Islet of Langerhans (tissue), 1 donor: ENCODE measurements around the gene MKRN2.
"Not testable (repeated sequence)": the region's sequence is repeated elsewhere in the genome, so short reads cannot be mapped to it uniquely, and the experiment has no call there.

Experiments used
- FAIRE-seq: peaks from one replicate; lab custom pipeline; 2011; peaks lifted over from hg19 to GRCh38; lab: Jason Lieb, UNC

Gene MKRN2

GRCh38 chr3:12588039-12589009 lies 31.4 kb downstream of the MKRN2 start:
- no peak for FAIRE-seq

- FAIRE-seq = no peak
Measured at GRCh38 chr3:12590096-12590495, 33.2 kb downstream of the MKRN2 start.

- FAIRE-seq = no peak
Measured at GRCh38 chr3:12591456-12591855, 34.6 kb downstream of the MKRN2 start.

GRCh38 chr3:12591997-12592715 lies 35.3 kb downstream of the MKRN2 start:
- FAIRE-seq = no peak

GRCh38 chr3:12593473-12593872 lies 36.6 kb downstream of the MKRN2 start:
- FAIRE-seq = no peak

GRCh38 chr3:12598890-12599289 lies 42.0 kb downstream of the MKRN2 start:
- no peak for FAIRE-seq

GRCh38 chr3:12601072-12601471 lies 44.2 kb downstream of the MKRN2 start:
- no peak for FAIRE-seq

- no peak for FAIRE-seq
Measured at GRCh38 chr3:12603969-12604368, 47.1 kb downstream of the MKRN2 start.

GRCh38 chr3:12608376-12608775 lies 51.5 kb downstream of the MKRN2 start:
- FAIRE-seq = no peak

- FAIRE-seq = no peak
Measured at GRCh38 chr3:12611117-12611516, 54.2 kb downstream of the MKRN2 start.

- no peak for FAIRE-seq
Measured at GRCh38 chr3:12612514-12613226, 55.8 kb downstream of the MKRN2 start.

- no peak for FAIRE-seq
Measured at GRCh38 chr3:12613250-12613649, 56.4 kb downstream of the MKRN2 start.

- FAIRE-seq = no peak
Measured at GRCh38 chr3:12615266-12615665, 58.4 kb downstream of the MKRN2 start.

GRCh38 chr3:12618426-12618825 lies 61.5 kb downstream of the MKRN2 start:
- FAIRE-seq = no peak

GRCh38 chr3:12620305-12620704 lies 63.4 kb downstream of the MKRN2 start:
- FAIRE-seq = no peak

GRCh38 chr3:12620729-12621128 lies 63.8 kb downstream of the MKRN2 start:
- no peak for FAIRE-seq

GRCh38 chr3:12622335-12622734 lies 65.4 kb downstream of the MKRN2 start:
- FAIRE-seq = no peak

- FAIRE-seq = no peak
Measured at GRCh38 chr3:12624056-12624455, 67.2 kb downstream of the MKRN2 start.

- FAIRE-seq = not testable (repeated sequence)
Measured at GRCh38 chr3:12624964-12625363, 68.1 kb downstream of the MKRN2 start.

GRCh38 chr3:12627370-12627769 lies 70.5 kb downstream of the MKRN2 start:
- FAIRE-seq = no peak

GRCh38 chr3:12628813-12629212 lies 71.9 kb downstream of the MKRN2 start:
- FAIRE-seq = no peak

- FAIRE-seq = no peak
Measured at GRCh38 chr3:12629560-12629959, 72.7 kb downstream of the MKRN2 start.

- no peak for FAIRE-seq
Measured at GRCh38 chr3:12630292-12630691, 73.4 kb downstream of the MKRN2 start.
